ENCODE measurements around the gene CHN1. TPM values are rescaled to one million over a fixed set of nuclear protein-coding genes. Genes with fewer than 3 reads are reported as not detected.

Gene CHN1
- total RNA-seq, 1 donor from 2014 or later, result 14.2 TPM

DNA sequence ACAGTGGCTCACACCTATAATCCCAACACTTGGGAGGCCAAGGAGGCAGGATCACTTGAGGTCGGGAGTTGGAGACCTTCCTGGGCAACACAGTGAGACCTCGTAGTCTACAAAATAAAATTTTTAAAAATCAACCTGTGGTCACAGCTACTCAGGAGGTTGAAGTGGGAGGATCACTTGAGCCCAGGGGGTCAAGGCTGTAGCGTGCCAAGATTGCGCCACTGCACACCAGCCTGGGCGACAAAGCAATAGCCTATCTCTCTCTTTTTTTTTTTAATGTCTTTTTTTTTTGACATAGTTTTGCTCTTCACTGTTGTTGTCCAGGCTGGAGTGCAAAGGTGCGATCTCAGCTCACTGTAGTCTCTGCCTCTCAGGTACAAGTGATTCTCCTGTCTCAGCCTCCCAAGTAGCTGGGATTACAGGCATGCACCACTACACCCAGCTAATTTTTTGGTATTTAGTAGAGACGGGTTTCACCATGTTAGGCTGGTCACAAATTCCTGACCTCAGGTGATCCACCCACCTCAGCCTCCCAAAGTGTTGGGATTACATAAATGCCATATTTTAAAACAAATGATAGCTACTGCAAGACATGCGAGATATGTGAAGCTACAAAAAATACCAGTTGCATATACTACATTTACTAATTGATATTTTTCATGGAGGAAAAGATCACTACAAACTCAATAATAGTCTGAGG, 55.0 kb downstream of the CHN1 start:
- H3K9me3 ChIP-seq (replicated peaks), result no peaks in the 10 kb centered on the region
- H3K27me3 ChIP-seq (ENCODE audit: low read depth), result no peaks in the 10 kb centered on the region
- DNase-seq, result no peak
- H3K36me3 ChIP-seq, result no peaks in the 10 kb centered on the region
- TF ChIP-seq, protein P1, sequence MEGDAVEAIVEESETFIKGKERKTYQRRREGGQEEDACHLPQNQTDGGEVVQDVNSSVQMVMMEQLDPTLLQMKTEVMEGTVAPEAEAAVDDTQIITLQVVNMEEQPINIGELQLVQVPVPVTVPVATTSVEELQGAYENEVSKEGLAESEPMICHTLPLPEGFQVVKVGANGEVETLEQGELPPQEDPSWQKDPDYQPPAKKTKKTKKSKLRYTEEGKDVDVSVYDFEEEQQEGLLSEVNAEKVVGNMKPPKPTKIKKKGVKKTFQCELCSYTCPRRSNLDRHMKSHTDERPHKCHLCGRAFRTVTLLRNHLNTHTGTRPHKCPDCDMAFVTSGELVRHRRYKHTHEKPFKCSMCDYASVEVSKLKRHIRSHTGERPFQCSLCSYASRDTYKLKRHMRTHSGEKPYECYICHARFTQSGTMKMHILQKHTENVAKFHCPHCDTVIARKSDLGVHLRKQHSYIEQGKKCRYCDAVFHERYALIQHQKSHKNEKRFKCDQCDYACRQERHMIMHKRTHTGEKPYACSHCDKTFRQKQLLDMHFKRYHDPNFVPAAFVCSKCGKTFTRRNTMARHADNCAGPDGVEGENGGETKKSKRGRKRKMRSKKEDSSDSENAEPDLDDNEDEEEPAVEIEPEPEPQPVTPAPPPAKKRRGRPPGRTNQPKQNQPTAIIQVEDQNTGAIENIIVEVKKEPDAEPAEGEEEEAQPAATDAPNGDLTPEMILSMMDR (IDR thresholded peaks at IDR 0.05; ENCODE audit: borderline replicate concordance), result no peak
- H3K4me1 ChIP-seq, result no peaks in the 10 kb centered on the region
- intact Hi-C loops (cut with micrococcal nuclease), result no loop called here
- no peak overlapping the region for H3K4me3 ChIP-seq
- H3K27ac ChIP-seq (replicated peaks), result no peak overlapping the region

DNA sequence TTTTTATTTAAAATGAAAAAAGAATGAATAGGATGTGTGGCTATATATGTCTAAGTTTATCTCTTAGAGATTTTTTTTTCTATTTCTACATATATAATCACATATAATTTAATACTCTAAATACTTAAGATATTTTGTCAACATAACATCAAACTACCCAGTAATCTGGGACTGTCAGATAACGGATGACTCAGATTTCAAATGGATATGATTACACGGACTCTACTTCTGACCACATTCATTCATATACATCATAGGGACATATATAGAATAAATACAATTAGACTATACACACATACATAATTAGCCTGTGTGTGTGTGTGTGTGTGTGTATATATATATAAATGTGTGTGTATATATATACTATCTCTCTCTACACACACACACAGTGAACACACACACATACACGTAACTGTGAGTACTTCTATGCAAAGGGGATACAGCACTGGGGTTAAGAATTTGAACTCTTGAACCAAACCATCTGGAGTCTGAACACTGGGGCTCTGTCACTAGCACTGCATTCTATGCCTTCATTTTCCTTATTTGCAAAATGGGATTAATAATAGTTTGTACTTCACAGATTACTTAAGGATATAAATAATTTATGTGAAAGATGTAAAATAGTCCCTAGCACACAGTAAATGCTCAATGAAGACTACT, 59.5 kb downstream of the CHN1 start:
- TF ChIP-seq, protein P1 (IDR thresholded peaks at IDR 0.05; ENCODE audit: borderline replicate concordance), result no peak
- intact Hi-C loops (cut with micrococcal nuclease), result no loop called here
- no peaks in the 10 kb centered on the region for H3K27me3 ChIP-seq (ENCODE audit: low read depth)

DNA sequence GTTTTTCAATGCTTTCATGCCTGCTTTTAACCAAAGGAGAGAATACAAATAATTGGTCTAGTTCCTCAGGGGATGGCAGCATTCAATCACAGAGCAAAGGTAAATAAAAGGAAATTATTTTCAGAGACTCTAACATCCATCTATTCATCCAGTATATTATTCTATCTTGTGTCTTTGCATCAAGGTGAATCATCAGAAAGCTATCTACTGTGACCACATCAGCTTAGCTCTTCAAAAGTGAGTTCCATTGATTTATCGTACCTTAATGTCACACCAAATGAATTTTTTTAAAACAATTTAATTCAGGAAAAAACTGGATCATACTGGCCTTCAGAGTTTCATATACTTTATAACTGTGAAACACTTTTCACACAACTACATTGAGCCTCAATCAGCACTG, 66.1 kb downstream of the CHN1 start:
- H3K9me3 ChIP-seq (replicated peaks), result peaks cover 6% of the 10 kb centered on the region
- H3K4me1 ChIP-seq, result no peaks in the 10 kb centered on the region
- TF ChIP-seq, protein P1 (IDR thresholded peaks at IDR 0.05; ENCODE audit: borderline replicate concordance), result no peak
- no peaks in the 10 kb centered on the region for H3K27me3 ChIP-seq (ENCODE audit: low read depth)
- no peak for DNase-seq
- intact Hi-C loops (cut with micrococcal nuclease), result no loop called here
- H3K27ac ChIP-seq (replicated peaks), result no peak overlapping the region
- peaks cover 7% of the 10 kb centered on the region for H3K36me3 ChIP-seq
- H3K4me3 ChIP-seq, result no peak overlapping the region

More for the DNA sequence above, 59.5 kb downstream of the CHN1 start:
- no peaks in the 10 kb centered on the region for H3K9me3 ChIP-seq (replicated peaks)
- H3K4me3 ChIP-seq, result no peak overlapping the region
- H3K27ac ChIP-seq (replicated peaks), result no peak overlapping the region
- no peaks in the 10 kb centered on the region for H3K4me1 ChIP-seq
- DNase-seq, result no peak
- no peaks in the 10 kb centered on the region for H3K36me3 ChIP-seq

DNA sequence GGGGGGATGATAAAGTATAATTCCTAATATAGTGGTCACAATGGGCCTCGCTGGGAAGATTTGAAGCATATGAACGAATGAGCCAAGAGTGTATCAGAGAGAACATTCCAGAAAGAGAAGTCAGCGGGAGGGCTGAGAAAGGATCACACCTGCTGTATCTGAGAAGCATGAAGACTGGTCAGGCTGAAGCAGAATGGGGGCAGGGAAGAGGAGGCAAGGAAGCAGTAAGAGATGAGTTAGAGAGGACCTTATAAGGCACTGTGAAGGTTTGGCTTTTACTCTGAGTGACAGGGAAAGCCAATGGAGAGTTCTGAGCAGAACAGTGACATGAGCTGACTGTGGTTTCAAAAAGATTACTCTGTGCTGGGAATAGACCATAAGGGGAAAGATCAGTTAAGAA, 73.5 kb downstream of the CHN1 start:
- H3K4me1 ChIP-seq, result peaks cover 5% of the 10 kb centered on the region
- DNase-seq, result no peak
- H3K9me3 ChIP-seq (replicated peaks), result peaks cover 8% of the 10 kb centered on the region
- TF ChIP-seq, protein P1 (IDR thresholded peaks at IDR 0.05; ENCODE audit: borderline replicate concordance), result no peak
- no peaks in the 10 kb centered on the region for H3K27me3 ChIP-seq (ENCODE audit: low read depth)
- no peak overlapping the region for H3K27ac ChIP-seq (replicated peaks)
- intact Hi-C loops (cut with micrococcal nuclease), result loop anchor here (5.0 kb wide), 1 partner anchor 379 kb away; no protein-coding TSS in a partner anchor
- peaks cover 13% of the 10 kb centered on the region for H3K36me3 ChIP-seq
- H3K4me3 ChIP-seq, result no peak overlapping the region

DNA sequence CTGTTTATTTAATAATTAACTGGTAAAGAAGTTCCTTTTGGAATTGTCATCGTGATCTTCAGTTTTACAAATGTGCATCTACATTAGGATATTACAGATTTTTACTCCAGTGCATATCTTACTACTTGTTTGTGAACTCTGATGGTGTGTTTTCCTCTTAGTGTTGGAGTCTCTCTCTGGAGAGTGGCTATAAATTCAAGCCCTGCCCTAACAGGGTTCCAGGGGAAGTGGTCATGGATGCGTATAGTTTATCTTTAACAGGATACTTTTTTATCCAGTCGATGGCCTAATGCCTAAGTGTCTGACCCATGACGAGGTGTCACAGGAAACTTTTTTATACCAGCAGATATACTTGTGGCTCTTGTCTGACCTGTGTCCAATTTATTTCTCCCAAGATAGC, 75.4 kb downstream of the CHN1 start:
- Histone ChIP-seq H3K27ac (replicated peaks) (no peak overlapping the region), H3K4me1 (peaks cover 5% of the 10 kb centered on the region), H3K27me3 (ENCODE audit: low read depth) (no peaks in the 10 kb centered on the region), H3K4me3 (no peak overlapping the region), H3K36me3 (peaks cover 12% of the 10 kb centered on the region), H3K9me3 (replicated peaks) (peaks cover 8% of the 10 kb centered on the region)
- no peak for DNase-seq
- TF ChIP-seq, protein P1 (IDR thresholded peaks at IDR 0.05; ENCODE audit: borderline replicate concordance), result no peak
- intact Hi-C loops (cut with micrococcal nuclease), result loop anchor here (5.0 kb wide), 1 partner anchor 377 kb away; no protein-coding TSS in a partner anchor

All from left ventricle myocardium inferior (tissue), 1 donor.